ENCODE data around the gene GAS6.

DNA sequence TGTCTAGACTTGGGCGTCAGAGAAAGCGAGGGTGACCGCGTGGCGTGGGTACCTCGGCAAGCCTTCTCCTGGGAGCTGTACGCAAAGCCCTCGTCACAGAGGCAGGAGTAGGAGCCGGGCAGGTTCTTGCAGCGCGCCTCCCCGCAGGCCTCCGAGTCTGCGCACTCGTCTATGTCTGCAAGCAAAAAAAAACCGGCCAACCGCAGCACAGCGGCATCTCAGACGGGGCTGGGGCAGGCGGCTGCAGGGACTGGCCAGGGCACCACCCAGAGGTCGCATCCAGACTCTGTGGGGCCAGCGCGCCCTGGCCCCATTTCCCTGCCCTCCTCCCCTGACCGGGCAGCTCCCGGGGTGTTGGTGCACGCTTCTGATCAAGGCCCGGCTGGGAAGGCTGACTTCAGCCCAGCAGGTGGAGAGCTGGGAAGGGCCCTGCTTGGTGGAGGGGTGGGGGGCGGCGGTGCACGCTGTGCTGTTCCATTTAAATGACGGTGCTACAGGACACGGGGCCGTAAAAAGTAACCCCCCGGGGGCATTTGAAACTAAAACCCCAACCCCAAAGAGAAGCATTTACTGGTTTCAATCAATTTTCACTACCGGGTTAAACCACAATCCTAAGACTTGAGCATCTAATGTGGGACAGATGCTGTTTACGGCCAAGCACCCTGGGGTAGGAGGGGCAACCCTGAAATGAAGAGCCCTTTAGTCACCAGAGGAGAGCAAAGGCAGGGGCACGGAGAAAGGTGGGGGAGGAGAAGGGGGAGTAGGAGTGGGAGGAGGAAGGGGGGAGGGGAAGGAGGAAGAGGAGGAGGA, 28.2 kb downstream of the GAS6 start:
- no peak for TF ChIP-seq EZH2 (IDR thresholded peaks at IDR 0.05; ENCODE audit: insufficient read depth, poor library complexity, severe bottlenecking)
- no peak for TF ChIP-seq EZH2phosphoT487 (IDR thresholded peaks at IDR 0.05; ENCODE audit: insufficient read depth, low read depth)

All from GM23248 (cell line).